ENCODE measurements around the gene GABRG3. TPM values are rescaled to one million over a fixed set of nuclear protein-coding genes. Genes with fewer than 3 reads are reported as not detected.

Gene GABRG3
- total and polyA plus RNA-seq, 2 experiments from 2014 or later: 0.10 to 1.4 TPM

DNA sequence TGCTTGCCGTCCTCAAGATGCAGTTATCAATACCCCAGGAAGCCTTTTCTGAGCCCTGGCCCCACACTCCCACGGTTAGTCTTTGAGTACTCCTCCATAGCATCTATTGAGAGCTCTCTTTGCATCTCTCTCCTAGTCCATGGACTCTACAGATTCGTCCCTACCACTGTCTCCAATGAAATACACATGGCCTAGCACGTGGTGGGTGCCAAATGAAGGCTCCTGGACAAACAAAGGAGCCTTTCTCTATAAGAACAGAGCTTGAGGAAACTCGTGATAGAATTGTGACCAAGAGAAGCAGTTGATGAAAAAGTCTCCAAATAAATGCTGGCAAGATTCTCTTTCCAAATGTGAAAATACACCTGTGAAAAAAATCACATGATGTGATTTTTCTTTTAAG lies 166.1 kb downstream of the GABRG3 start:
- no peaks in the 10 kb centered on the region for H3K79me2 ChIP-seq (replicated peaks; ENCODE audit: insufficient read depth)
- no peak overlapping the region for H2AFZ ChIP-seq
- H3K4me2 ChIP-seq: no peak overlapping the region
- no peak overlapping the region for H3K4me3 ChIP-seq
- no peaks in the 10 kb centered on the region for H3K27me3 ChIP-seq (ENCODE audit: insufficient read depth)
- Mint-ChIP-seq H3K36me3 (ENCODE audit: low read depth) (no peaks in the 10 kb centered on the region; the same call in 2 of the 3 replicates), H3K4me1 (no peaks in the 10 kb centered on the region), H3K27ac (no peak overlapping the region), H3K4me3 (no peak overlapping the region), H3K9me3 (no peaks in the 10 kb centered on the region; the same call in 2 of the 3 replicates), H3K27me3 (ENCODE audit: insufficient read depth, low read depth, poor library complexity) (no peaks in the 10 kb centered on the region)
- peaks cover 6% of the 10 kb centered on the region for H3K9me2 ChIP-seq (ENCODE audit: insufficient read depth)
- H3F3A ChIP-seq (replicated peaks; ENCODE audit: low read depth): no peaks in the 10 kb centered on the region
- no peaks in the 10 kb centered on the region for H3K4me1 ChIP-seq (ENCODE audit: insufficient read depth)
- no peak for DNase-seq (ENCODE audit: low spot score)
- ATAC-seq: no peak
- no peak overlapping the region for H3K27ac ChIP-seq (ENCODE audit: low read depth)
- no peak for TF ChIP-seq ZNF114 (CRISPR knock-in tag; IDR thresholded peaks at IDR 0.05)
- no peak for TF ChIP-seq JUNB (IDR thresholded peaks at IDR 0.05; ENCODE audit: unreplicated experiment)
- TF ChIP-seq, protein P1, sequence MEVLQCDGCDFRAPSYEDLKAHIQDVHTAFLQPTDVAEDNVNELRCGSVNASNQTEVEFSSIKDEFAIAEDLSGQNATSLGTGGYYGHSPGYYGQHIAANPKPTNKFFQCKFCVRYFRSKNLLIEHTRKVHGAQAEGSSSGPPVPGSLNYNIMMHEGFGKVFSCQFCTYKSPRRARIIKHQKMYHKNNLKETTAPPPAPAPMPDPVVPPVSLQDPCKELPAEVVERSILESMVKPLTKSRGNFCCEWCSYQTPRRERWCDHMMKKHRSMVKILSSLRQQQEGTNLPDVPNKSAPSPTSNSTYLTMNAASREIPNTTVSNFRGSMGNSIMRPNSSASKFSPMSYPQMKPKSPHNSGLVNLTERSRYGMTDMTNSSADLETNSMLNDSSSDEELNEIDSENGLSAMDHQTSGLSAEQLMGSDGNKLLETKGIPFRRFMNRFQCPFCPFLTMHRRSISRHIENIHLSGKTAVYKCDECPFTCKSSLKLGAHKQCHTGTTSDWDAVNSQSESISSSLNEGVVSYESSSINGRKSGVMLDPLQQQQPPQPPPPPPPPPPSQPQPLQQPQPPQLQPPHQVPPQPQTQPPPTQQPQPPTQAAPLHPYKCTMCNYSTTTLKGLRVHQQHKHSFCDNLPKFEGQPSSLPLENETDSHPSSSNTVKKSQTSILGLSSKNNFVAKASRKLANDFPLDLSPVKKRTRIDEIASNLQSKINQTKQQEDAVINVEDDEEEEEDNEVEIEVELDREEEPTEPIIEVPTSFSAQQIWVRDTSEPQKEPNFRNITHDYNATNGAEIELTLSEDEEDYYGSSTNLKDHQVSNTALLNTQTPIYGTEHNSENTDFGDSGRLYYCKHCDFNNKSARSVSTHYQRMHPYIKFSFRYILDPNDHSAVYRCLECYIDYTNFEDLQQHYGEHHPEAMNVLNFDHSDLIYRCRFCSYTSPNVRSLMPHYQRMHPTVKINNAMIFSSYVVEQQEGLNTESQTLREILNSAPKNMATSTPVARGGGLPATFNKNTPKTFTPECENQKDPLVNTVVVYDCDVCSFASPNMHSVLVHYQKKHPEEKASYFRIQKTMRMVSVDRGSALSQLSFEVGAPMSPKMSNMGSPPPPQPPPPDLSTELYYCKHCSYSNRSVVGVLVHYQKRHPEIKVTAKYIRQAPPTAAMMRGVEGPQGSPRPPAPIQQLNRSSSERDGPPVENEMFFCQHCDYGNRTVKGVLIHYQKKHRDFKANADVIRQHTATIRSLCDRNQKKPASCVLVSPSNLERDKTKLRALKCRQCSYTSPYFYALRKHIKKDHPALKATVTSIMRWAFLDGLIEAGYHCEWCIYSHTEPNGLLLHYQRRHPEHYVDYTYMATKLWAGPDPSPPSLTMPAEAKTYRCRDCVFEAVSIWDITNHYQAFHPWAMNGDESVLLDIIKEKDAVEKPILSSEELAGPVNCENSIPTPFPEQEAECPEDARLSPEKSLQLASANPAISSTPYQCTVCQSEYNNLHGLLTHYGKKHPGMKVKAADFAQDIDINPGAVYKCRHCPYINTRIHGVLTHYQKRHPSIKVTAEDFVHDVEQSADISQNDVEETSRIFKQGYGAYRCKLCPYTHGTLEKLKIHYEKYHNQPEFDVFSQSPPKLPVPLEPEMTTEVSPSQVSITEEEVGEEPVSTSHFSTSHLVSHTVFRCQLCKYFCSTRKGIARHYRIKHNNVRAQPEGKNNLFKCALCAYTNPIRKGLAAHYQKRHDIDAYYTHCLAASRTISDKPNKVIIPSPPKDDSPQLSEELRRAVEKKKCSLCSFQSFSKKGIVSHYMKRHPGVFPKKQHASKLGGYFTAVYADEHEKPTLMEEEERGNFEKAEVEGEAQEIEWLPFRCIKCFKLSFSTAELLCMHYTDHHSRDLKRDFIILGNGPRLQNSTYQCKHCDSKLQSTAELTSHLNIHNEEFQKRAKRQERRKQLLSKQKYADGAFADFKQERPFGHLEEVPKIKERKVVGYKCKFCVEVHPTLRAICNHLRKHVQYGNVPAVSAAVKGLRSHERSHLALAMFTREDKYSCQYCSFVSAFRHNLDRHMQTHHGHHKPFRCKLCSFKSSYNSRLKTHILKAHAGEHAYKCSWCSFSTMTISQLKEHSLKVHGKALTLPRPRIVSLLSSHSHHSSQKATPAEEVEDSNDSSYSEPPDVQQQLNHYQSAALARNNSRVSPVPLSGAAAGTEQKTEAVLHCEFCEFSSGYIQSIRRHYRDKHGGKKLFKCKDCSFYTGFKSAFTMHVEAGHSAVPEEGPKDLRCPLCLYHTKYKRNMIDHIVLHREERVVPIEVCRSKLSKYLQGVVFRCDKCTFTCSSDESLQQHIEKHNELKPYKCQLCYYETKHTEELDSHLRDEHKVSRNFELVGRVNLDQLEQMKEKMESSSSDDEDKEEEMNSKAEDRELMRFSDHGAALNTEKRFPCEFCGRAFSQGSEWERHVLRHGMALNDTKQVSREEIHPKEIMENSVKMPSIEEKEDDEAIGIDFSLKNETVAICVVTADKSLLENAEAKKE (CRISPR knock-in tag; IDR thresholded peaks at IDR 0.05): no peak
- TF ChIP-seq NANOG (IDR thresholded peaks at IDR 0.05; ENCODE audit: borderline replicate concordance): no peak
- TF ChIP-seq, protein P2, sequence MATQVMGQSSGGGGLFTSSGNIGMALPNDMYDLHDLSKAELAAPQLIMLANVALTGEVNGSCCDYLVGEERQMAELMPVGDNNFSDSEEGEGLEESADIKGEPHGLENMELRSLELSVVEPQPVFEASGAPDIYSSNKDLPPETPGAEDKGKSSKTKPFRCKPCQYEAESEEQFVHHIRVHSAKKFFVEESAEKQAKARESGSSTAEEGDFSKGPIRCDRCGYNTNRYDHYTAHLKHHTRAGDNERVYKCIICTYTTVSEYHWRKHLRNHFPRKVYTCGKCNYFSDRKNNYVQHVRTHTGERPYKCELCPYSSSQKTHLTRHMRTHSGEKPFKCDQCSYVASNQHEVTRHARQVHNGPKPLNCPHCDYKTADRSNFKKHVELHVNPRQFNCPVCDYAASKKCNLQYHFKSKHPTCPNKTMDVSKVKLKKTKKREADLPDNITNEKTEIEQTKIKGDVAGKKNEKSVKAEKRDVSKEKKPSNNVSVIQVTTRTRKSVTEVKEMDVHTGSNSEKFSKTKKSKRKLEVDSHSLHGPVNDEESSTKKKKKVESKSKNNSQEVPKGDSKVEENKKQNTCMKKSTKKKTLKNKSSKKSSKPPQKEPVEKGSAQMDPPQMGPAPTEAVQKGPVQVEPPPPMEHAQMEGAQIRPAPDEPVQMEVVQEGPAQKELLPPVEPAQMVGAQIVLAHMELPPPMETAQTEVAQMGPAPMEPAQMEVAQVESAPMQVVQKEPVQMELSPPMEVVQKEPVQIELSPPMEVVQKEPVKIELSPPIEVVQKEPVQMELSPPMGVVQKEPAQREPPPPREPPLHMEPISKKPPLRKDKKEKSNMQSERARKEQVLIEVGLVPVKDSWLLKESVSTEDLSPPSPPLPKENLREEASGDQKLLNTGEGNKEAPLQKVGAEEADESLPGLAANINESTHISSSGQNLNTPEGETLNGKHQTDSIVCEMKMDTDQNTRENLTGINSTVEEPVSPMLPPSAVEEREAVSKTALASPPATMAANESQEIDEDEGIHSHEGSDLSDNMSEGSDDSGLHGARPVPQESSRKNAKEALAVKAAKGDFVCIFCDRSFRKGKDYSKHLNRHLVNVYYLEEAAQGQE (IDR thresholded peaks at IDR 0.05; ENCODE audit: unreplicated experiment): no peak
- TF ChIP-seq EZH2phosphoT487 (IDR thresholded peaks at IDR 0.05; ENCODE audit: unreplicated experiment): no peak
- no peak for TF ChIP-seq ETS1 (IDR thresholded peaks at IDR 0.05)
- TF ChIP-seq ZNF331 (CRISPR knock-in tag; IDR thresholded peaks at IDR 0.05; ENCODE audit: low read depth): no peak
- no peak for TF ChIP-seq EZH2 (IDR thresholded peaks at IDR 0.05; ENCODE audit: low read depth, unreplicated experiment)
- TF ChIP-seq POLR2AphosphoS5 (IDR thresholded peaks at IDR 0.05; ENCODE audit: low read depth): no peak
- TF ChIP-seq, protein P3, sequence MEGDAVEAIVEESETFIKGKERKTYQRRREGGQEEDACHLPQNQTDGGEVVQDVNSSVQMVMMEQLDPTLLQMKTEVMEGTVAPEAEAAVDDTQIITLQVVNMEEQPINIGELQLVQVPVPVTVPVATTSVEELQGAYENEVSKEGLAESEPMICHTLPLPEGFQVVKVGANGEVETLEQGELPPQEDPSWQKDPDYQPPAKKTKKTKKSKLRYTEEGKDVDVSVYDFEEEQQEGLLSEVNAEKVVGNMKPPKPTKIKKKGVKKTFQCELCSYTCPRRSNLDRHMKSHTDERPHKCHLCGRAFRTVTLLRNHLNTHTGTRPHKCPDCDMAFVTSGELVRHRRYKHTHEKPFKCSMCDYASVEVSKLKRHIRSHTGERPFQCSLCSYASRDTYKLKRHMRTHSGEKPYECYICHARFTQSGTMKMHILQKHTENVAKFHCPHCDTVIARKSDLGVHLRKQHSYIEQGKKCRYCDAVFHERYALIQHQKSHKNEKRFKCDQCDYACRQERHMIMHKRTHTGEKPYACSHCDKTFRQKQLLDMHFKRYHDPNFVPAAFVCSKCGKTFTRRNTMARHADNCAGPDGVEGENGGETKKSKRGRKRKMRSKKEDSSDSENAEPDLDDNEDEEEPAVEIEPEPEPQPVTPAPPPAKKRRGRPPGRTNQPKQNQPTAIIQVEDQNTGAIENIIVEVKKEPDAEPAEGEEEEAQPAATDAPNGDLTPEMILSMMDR (conservative IDR thresholded peaks at IDR 0.05; ENCODE audit: low read depth in 2 of 2): no peak
- no peak for TF ChIP-seq CREB1 (CRISPR knock-in tag; IDR thresholded peaks at IDR 0.05; ENCODE audit: low read depth)
- no peaks in the 10 kb centered on the region for H3K36me3 ChIP-seq (ENCODE audit: insufficient read depth)
- H4K20me1 ChIP-seq (replicated peaks; ENCODE audit: insufficient read depth): no peaks in the 10 kb centered on the region

Measured in GM23338 (cell line).